GM12878 (cell line): ENCODE results near the gene CDKN2A. TPM values are rescaled to one million over a fixed set of nuclear protein-coding genes. Genes with fewer than 3 reads are reported as not detected.

Experiments used
- ATAC-seq: fragments of 200-7000 bp; cut with Tn5 transposase; 3 replicates; pipeline ENCODE4 v1.9.1; 2020; ENCODE audit warnings: mild to moderate bottlenecking, moderate library complexity
- BruUV-seq: library from RNA; stranded (reverse); fragments of 400-500 nt; replicated peaks from 2 replicates; lab custom pipeline; 2021; lab: Mats Ljungman, UMichigan
- CTCF ChIA-PET: fragments of 300-600 bp; sonication (Branson Sonifier 250); formaldehyde crosslinking; extraction: SDS; loops from one replicate; lab custom pipeline; 2021; ENCODE audit warnings: inconsistent platforms; lab: Yijun Ruan, JAX
- POLR2A ChIA-PET: fragments of 350-600 bp; formaldehyde crosslinking; extraction: SDS; loops from one replicate; lab custom pipeline; 2021; ENCODE audit warnings: inconsistent platforms; lab: Charles Lee
- RAD21 ChIA-PET: fragments of 300-600 bp; sonication (Branson Sonifier 250); formaldehyde crosslinking; loops from one replicate; lab custom pipeline; 2023; ENCODE audit warnings: antibody characterized with exemption; ENCODE audit not compliant: unreplicated experiment; lab: Charles Lee
- SMC1A ChIA-PET: fragments of 300-600 bp; sonication (Branson Sonifier 250); formaldehyde crosslinking; loops from one replicate; lab custom pipeline; 2023; ENCODE audit not compliant: unreplicated experiment, uncharacterized antibody; lab: Charles Lee
- DNase-seq: peaks from one replicate; pipeline ENCODE4 v3.0.0-alpha.2; 2011; ENCODE audit warnings: low read depth, low spot score
- FAIRE-seq: peaks from 3 replicates; lab custom pipeline; 2011; peaks lifted over from hg19 to GRCh38; lab: Jason Lieb, UNC
- H2AFZ ChIP-seq: 2 replicates; pipeline ENCODE4 v1.6.0; 2011; ENCODE audit warnings: low read depth, low read length, control low read depth; ENCODE audit not compliant: control insufficient read depth
- H3K27ac ChIP-seq: 2 replicates; pipeline ENCODE4 v1.5.1; 2011; ENCODE audit warnings: control low read depth; ENCODE audit not compliant: control insufficient read depth, insufficient read depth
- H3K27me3 ChIP-seq, 2 experiments: replicated peaks in 1 of 2; 2 replicates each; pipeline versions ENCODE4 v1.6.0 to v1.6.1; 2011; ENCODE audit warnings: low read length in 1 of 2; ENCODE audit not compliant: control insufficient read depth in 2 of 2, insufficient read depth in 2 of 2
- H3K36me3 ChIP-seq, 2 experiments: 2 replicates each; pipeline ENCODE4 v1.5.1; 2011; ENCODE audit warnings: low read length in 1 of 2; ENCODE audit not compliant: control insufficient read depth in 2 of 2, insufficient read depth in 2 of 2
- H3K4me1 ChIP-seq: 2 replicates; pipeline ENCODE4 v1.6.1; 2011; ENCODE audit warnings: mild to moderate bottlenecking, low read length, moderate library complexity, mixed read lengths; ENCODE audit not compliant: control insufficient read depth, insufficient read depth
- H3K4me2 ChIP-seq: 2 replicates; pipeline ENCODE4 v1.6.0; 2011; ENCODE audit warnings: control low read depth; ENCODE audit not compliant: control insufficient read depth, insufficient read depth
- H3K4me3 ChIP-seq: fragments of 200-600 bp; sonication (generic); 2 replicates; pipeline ENCODE4 v1.5.1; 2016
- H3K79me2 ChIP-seq: 2 replicates; pipeline ENCODE4 v1.6.0; 2011; ENCODE audit warnings: low read length; ENCODE audit not compliant: control insufficient read depth, insufficient read depth
- H3K9ac ChIP-seq: 2 replicates; pipeline ENCODE4 v1.8.0; 2011; ENCODE audit warnings: low read length, control low read depth, mixed read lengths; ENCODE audit not compliant: control insufficient read depth, insufficient read depth
- H3K9me3 ChIP-seq: replicated peaks from 3 replicates; pipeline ENCODE4 v1.5.1; 2011; ENCODE audit warnings: mild to moderate bottlenecking, low read length; ENCODE audit not compliant: control insufficient read depth, insufficient read depth
- H4K20me1 ChIP-seq: 2 replicates; pipeline ENCODE4 v1.6.0; 2011; ENCODE audit not compliant: control insufficient read depth, insufficient read depth
- CEBPB ChIP-seq, 2 experiments: fragments of 150-350 bp in 1 of 2; IDR thresholded peaks; 2 replicates each; pipeline ENCODE4 v1.6.1; 2012 to 2014; ENCODE audit warnings: low read depth in 2 of 2, low read length in 2 of 2, borderline replicate concordance in 1 of 2, inconsistent platforms in 1 of 2
- GABPA ChIP-seq: IDR thresholded peaks from 2 replicates; pipeline ENCODE4 v1.6.1; 2014; ENCODE audit warnings: antibody characterized with exemption, low read depth, mild to moderate bottlenecking, inconsistent platforms
- HSF1 ChIP-seq: fragments of 150-350 bp; IDR thresholded peaks from 2 replicates; pipeline ENCODE4 v1.6.1; 2014; ENCODE audit warnings: mild to moderate bottlenecking, low read depth, low read length
- LARP7 ChIP-seq: fragments of 450-650 bp; IDR thresholded peaks from 2 replicates; pipeline ENCODE4 v1.6.1; 2017; ENCODE audit warnings: mild to moderate bottlenecking
- NBN ChIP-seq: fragments of 450-650 bp; IDR thresholded peaks from 2 replicates; pipeline ENCODE4 v1.6.1; 2016
- NFXL1 ChIP-seq: fragments of 450-650 bp; IDR thresholded peaks from 2 replicates; pipeline ENCODE4 v1.6.1; 2017; ENCODE audit warnings: antibody characterized with exemption, mild to moderate bottlenecking, borderline replicate concordance
- NKRF ChIP-seq: fragments of 450-650 bp; conservative IDR thresholded peaks from 2 replicates; pipeline ENCODE4 v1.6.1; 2017; ENCODE audit warnings: mild to moderate bottlenecking, moderate library complexity
- RAD21 ChIP-seq: IDR thresholded peaks from 2 replicates; pipeline ENCODE4 v1.6.1; 2011; ENCODE audit warnings: mild to moderate bottlenecking, low read depth, low read length, moderate library complexity; ENCODE audit not compliant: insufficient read depth
- SMAD5 ChIP-seq: IDR thresholded peaks from 2 replicates; pipeline ENCODE4 v1.6.1; 2016; ENCODE audit warnings: antibody characterized with exemption, low read depth
- STAT1 ChIP-seq: fragments of 450-650 bp; conservative IDR thresholded peaks from 2 replicates; pipeline ENCODE4 v1.6.1; 2014; ENCODE audit warnings: antibody characterized with exemption, mild to moderate bottlenecking
- TARDBP ChIP-seq: IDR thresholded peaks from 2 replicates; pipeline ENCODE4 v1.6.1; 2016; ENCODE audit warnings: borderline replicate concordance
- USF1 ChIP-seq: IDR thresholded peaks from 2 replicates; pipeline ENCODE4 v1.6.1; 2011; ENCODE audit warnings: borderline replicate concordance, low read depth, mild to moderate bottlenecking, moderate library complexity, mixed read lengths, low read length; ENCODE audit not compliant: insufficient read depth; ENCODE audit errors: extremely low read length
- WGBS: methylation state at CpG from one replicate; pipeline ENCODE4 v1.1.6; 2016; ENCODE audit warnings: low lambda C conversion rate; ENCODE audit not compliant: insufficient replicate concordance, insufficient coverage; ENCODE audit errors: missing lambda C conversion rate; 5-methylcytosine and 5-hydroxymethylcytosine counted together
- in situ Hi-C: fragments of 300-500 bp; cut with MboI; formaldehyde crosslinking; loops from 9 replicates; pipeline ENCODE4 v1.14.3; 2018; ENCODE audit warnings: mixed read lengths
- intact Hi-C: fragments of 100-400 bp; cut with micrococcal nuclease; formaldehyde crosslinking; loops from one replicate; pipeline ENCODE4 v1.14.2; 2022; ENCODE audit not compliant: unreplicated experiment
- polyA plus RNA-seq, 11 experiments: library from polyadenylated mRNA; depleted of rRNA in 4 of 11; unstranded in 6 of 11; stranded (reverse) in 5 of 11; fragments of >200 nt; fragmentation: Nextera tagmentation in 4 of 11; fragmentation: Illumina TruSeq in 1 of 11; extraction: Ambion mirVana in 4 of 11; extraction: Trizol in 1 of 11; gene quantifications; 1 replicate in 1 of 11; 2 replicates in 10 of 11; pipeline versions ENCODE4 v1.2.1 to v1.2.3, GENCODE V29; 2011 to 2016; ENCODE audit warnings: inconsistent platforms in 2 of 11, missing spikeins in 2 of 11, low read depth in 1 of 11
- total RNA-seq, 4 experiments: library from RNA; depleted of rRNA in 3 of 4; stranded (reverse); fragments of >200 nt in 3 of 4; fragmentation: Illumina TruSeq in 1 of 4; extraction: Trizol in 1 of 4; gene quantifications; 2 replicates each; pipeline versions ENCODE4 v1.2.1 to v1.2.3, GENCODE V29; 2013 to 2021

CDKN2A gene
- total and polyA plus RNA-seq, 10 of the 15 experiments (the other 5 are each of a cell fraction or from before 2014, with no cell fraction given) = 0.84 to 41.2 (median 18.4) TPM

GRCh38 chr9:22043928-22044327 lies 49.7 kb upstream of the CDKN2A start:
- intact Hi-C loops = no loop called here
- ATAC-seq = no peak
- 6% methylated on average over 3 of the region's 3 CpGs for WGBS
- no peak for FAIRE-seq
- no peak overlapping the region for H3K27ac ChIP-seq
- H4K20me1 ChIP-seq = no peaks in the 10 kb centered on the region
- H3K9me3 ChIP-seq = no peaks in the 10 kb centered on the region
- no peaks in the 10 kb centered on the region; a peak in 1 of 4 replicates for H3K27me3 ChIP-seq
- H3K4me2 ChIP-seq = no peak overlapping the region
- TF ChIP-seq LARP7 = no peak
- TF ChIP-seq, all 136 proteins: peak for 0
- in situ Hi-C loops = no loop called here
- H3K4me1 ChIP-seq = no peaks in the 10 kb centered on the region
- H3K4me3 ChIP-seq = no peak overlapping the region
- H3K9ac ChIP-seq = no peak overlapping the region
- no peaks in the 10 kb centered on the region for H3K36me3 ChIP-seq
- no peaks in the 10 kb centered on the region for H3K79me2 ChIP-seq
- ChIA-PET SMC1A (interaction anchor here (1.0 to 1.4 kb wide), 2 partner anchors 33 to 230 kb away, joined by 3 to 4 read pairs; no protein-coding TSS in a partner anchor), CTCF (interaction anchor here (1.2 kb wide), 1 partner anchor 76 kb away, joined by 6 read pairs; no protein-coding TSS in a partner anchor), POLR2A (no interaction called here), RAD21 (no interaction called here)
- BruUV-seq = no TSS peak
- DNase-seq = no peak
- H2AFZ ChIP-seq = no peak overlapping the region

GRCh38 chr9:22041775-22042174 lies 47.6 kb upstream of the CDKN2A start:
- Histone ChIP-seq H4K20me1 (no peaks in the 10 kb centered on the region), H3K79me2 (no peaks in the 10 kb centered on the region), H3K36me3 (no peaks in the 10 kb centered on the region), H3K27me3 (no peaks in the 10 kb centered on the region; a peak in 1 of 4 replicates), H3K4me1 (no peaks in the 10 kb centered on the region), H3K4me2 (no peak overlapping the region), H3K9ac (no peak overlapping the region), H3K27ac (no peak overlapping the region), H3K4me3 (no peak overlapping the region), H3K9me3 (no peaks in the 10 kb centered on the region), H2AFZ (no peak overlapping the region)
- ChIA-PET POLR2A (interaction anchor here (0.6 kb wide), 1 partner anchor 16 kb away, joined by 3 read pairs; no protein-coding TSS in a partner anchor), CTCF (interaction anchor here (1.2 to 9.7 kb wide), 6 partner anchors 10 to 411 kb away, joined by 3 to 182 read pairs (median 4); partner anchors contain the start of gene CDKN2B), RAD21 (interaction anchor here (6.9 kb wide), 1 partner anchor 230 kb away, joined by 59 read pairs; no protein-coding TSS in a partner anchor), SMC1A (interaction anchor here (0.9 to 1.1 kb wide), 2 partner anchors 9 to 12 kb away, joined by 3 read pairs; no protein-coding TSS in a partner anchor)
- DNase-seq (no peak), FAIRE-seq (no peak), ATAC-seq (no peak)
- BruUV-seq = no TSS peak
- in situ Hi-C loops = no loop called here
- intact Hi-C loops = no loop called here
- 14% methylated on average over 1 of the region's 1 CpG for WGBS
- TF ChIP-seq RAD21 = no peak
- no peak for TF ChIP-seq HSF1
- no peak for TF ChIP-seq TARDBP
- no peak for TF ChIP-seq NBN
- TF ChIP-seq STAT1 = no peak
- TF ChIP-seq NKRF = no peak
- TF ChIP-seq USF1 = no peak
- TF ChIP-seq CEBPB (IDR thresholded peaks at IDR 0.05; ENCODE audit: borderline replicate concordance in 1 of 2, low read depth in 2 of 2, low read length in 2 of 2) = no peak
- TF ChIP-seq NFXL1 = no peak
- no peak for TF ChIP-seq GABPA
- no peak for TF ChIP-seq SMAD5
